OCI-LY3 (cell line): Measurements from ENCODE around the gene XRCC5.

Experiments used
- H2AFZ ChIP-seq: fragments of 200-600, 300-600 bp; shearing (Covaris generic); 2 replicates; pipeline ENCODE4 v1.6.0; 2014; ENCODE audit warnings: antibody characterized with exemption, low read depth, low read length
- H3K27ac ChIP-seq: fragments of 200-600, 300-600 bp; sonication (generic); 2 replicates; pipeline ENCODE4 v1.5.1; 2014; ENCODE audit warnings: mild to moderate bottlenecking, low read length, moderate library complexity, mixed read lengths
- H3K27me3 ChIP-seq: fragments of 200-600, 300-600 bp; sonication (generic); 2 replicates; pipeline ENCODE4 v1.6.1; 2014; ENCODE audit warnings: low read depth, low read length, mixed read lengths
- H3K36me3 ChIP-seq: fragments of 200-600, 300-600 bp; sonication (generic); replicated peaks from 2 replicates; pipeline ENCODE3; 2014; ENCODE audit warnings: low read depth, low read length, mixed read lengths
- H3K4me1 ChIP-seq: fragments of 300-600, 200-600 bp; sonication (generic); 2 replicates; pipeline ENCODE4 v1.6.1; 2014; ENCODE audit warnings: low read length, mixed read lengths
- H3K4me2 ChIP-seq: fragments of 200-600, 300-600 bp; sonication (generic); 2 replicates; pipeline ENCODE4 v1.6.1; 2014; ENCODE audit warnings: low read length, mixed read lengths
- H3K4me3 ChIP-seq: fragments of 300-600, 200-600 bp; sonication (generic); 2 replicates; pipeline ENCODE4 v1.5.1; 2014; ENCODE audit warnings: antibody characterized with exemption, mild to moderate bottlenecking, low read length, moderate library complexity
- H3K79me2 ChIP-seq: fragments of 300-600, 200-600 bp; shearing (Covaris generic); 2 replicates; pipeline ENCODE4 v1.6.1; 2014; ENCODE audit warnings: mild to moderate bottlenecking, low read length, mixed read lengths
- H3K9ac ChIP-seq: fragments of 300-600, 200-600 bp; shearing (Covaris generic); 2 replicates; pipeline ENCODE4 v1.6.0; 2014; ENCODE audit warnings: mild to moderate bottlenecking, low read length, moderate library complexity
- H3K9me3 ChIP-seq: fragments of 200-600, 300-600 bp; shearing (Covaris generic); 2 replicates; pipeline ENCODE4 v1.6.1; 2014; ENCODE audit warnings: low read length, mixed read lengths; ENCODE audit not compliant: insufficient read depth
- H4K20me1 ChIP-seq: fragments of 200-600, 300-600 bp; sonication (generic); 2 replicates; pipeline ENCODE4 v1.6.1; 2016; ENCODE audit warnings: low read length, mixed read lengths; ENCODE audit not compliant: insufficient read depth
- CTCF ChIP-seq: fragments of 200-600, 300-600 bp; sonication (generic); IDR thresholded peaks from 2 replicates; pipeline ENCODE4 v1.5.1; 2014; ENCODE audit warnings: antibody characterized with exemption, low read length, low read depth
- EZH2phosphoT487 ChIP-seq: fragments of 200-600 bp; shearing (Covaris generic); IDR thresholded peaks from 2 replicates; pipeline ENCODE4 v1.6.1; 2018; ENCODE audit warnings: antibody characterized with exemption, mixed run types, low read depth

The XRCC5 gene

GRCh38 chr2:216189410-216189809, 80.3 kb downstream of the XRCC5 start:
- Histone ChIP-seq H4K20me1 (peaks cover 9% of the 10 kb centered on the region; the same call in 1 of the 2 replicates), H3K4me3 (no peak overlapping the region), H3K27ac (no peak overlapping the region), H3K9me3 (no peaks in the 10 kb centered on the region), H3K9ac (no peak overlapping the region), H3K4me2 (no peak overlapping the region), H3K27me3 (no peaks in the 10 kb centered on the region), H3K4me1 (peaks cover 14% of the 10 kb centered on the region), H3K79me2 (peaks cover 68% of the 10 kb centered on the region), H3K36me3 (peaks cover 26% of the 10 kb centered on the region), H2AFZ (no peak overlapping the region)
- no peak for TF ChIP-seq CTCF
- TF ChIP-seq EZH2phosphoT487, result no peak

GRCh38 chr2:216192181-216192580, 83.0 kb downstream of the XRCC5 start:
- Histone ChIP-seq H3K79me2 (peaks cover 56% of the 10 kb centered on the region), H3K27ac (no peak overlapping the region), H3K9ac (no peak overlapping the region), H4K20me1 (peaks cover 11% of the 10 kb centered on the region; the same call in 1 of the 2 replicates), H3K4me1 (peaks cover 33% of the 10 kb centered on the region), H3K9me3 (no peaks in the 10 kb centered on the region), H3K27me3 (no peaks in the 10 kb centered on the region), H3K4me2 (no peak overlapping the region), H3K36me3 (peaks cover 43% of the 10 kb centered on the region), H2AFZ (no peak overlapping the region), H3K4me3 (no peak overlapping the region)
- TF ChIP-seq EZH2phosphoT487 (no peak), CTCF (no peak)

GRCh38 chr2:216192931-216193330, 83.8 kb downstream of the XRCC5 start:
- no peak overlapping the region for H3K9ac ChIP-seq
- peaks cover 11% of the 10 kb centered on the region; the same call in 1 of the 2 replicates for H4K20me1 ChIP-seq
- H3K4me1 ChIP-seq, result peaks cover 33% of the 10 kb centered on the region
- peaks cover 49% of the 10 kb centered on the region for H3K36me3 ChIP-seq
- H2AFZ ChIP-seq, result no peak overlapping the region
- H3K27ac ChIP-seq, result no peak overlapping the region
- H3K4me2 ChIP-seq, result no peak overlapping the region
- no peaks in the 10 kb centered on the region for H3K9me3 ChIP-seq
- TF ChIP-seq CTCF (no peak), EZH2phosphoT487 (no peak)
- H3K4me3 ChIP-seq, result no peak overlapping the region
- no peaks in the 10 kb centered on the region for H3K27me3 ChIP-seq
- peaks cover 49% of the 10 kb centered on the region for H3K79me2 ChIP-seq

GRCh38 chr2:216194013-216194412, 84.9 kb downstream of the XRCC5 start:
- no peak overlapping the region for H3K4me3 ChIP-seq
- H3K9ac ChIP-seq, result no peak overlapping the region
- peaks cover 52% of the 10 kb centered on the region for H3K36me3 ChIP-seq
- peaks cover 41% of the 10 kb centered on the region for H3K79me2 ChIP-seq
- TF ChIP-seq EZH2phosphoT487 (no peak), CTCF (no peak)
- H3K27me3 ChIP-seq, result no peaks in the 10 kb centered on the region
- H3K27ac ChIP-seq, result peak overlapping the region; percentile 75
- H3K4me1 ChIP-seq, result peaks cover 33% of the 10 kb centered on the region
- no peaks in the 10 kb centered on the region for H3K9me3 ChIP-seq
- peak overlapping the region; percentile 45 for H3K4me2 ChIP-seq
- H2AFZ ChIP-seq, result no peak overlapping the region
- peaks cover 5% of the 10 kb centered on the region; the same call in 1 of the 2 replicates for H4K20me1 ChIP-seq
